K562 (cell line): ENCODE data around the gene BMPER. TPM values are rescaled to one million over a fixed set of nuclear protein-coding genes. Genes with fewer than 3 reads are reported as not detected.

Experiments used
- ATAC-seq: fragments of 200-7000 bp; cut with Tn5 transposase; 3 replicates; pipeline ENCODE4 v1.9.1; 2020; ENCODE audit warnings: moderate library complexity
- BruUV-seq: library from RNA; stranded (reverse); fragments of 400-500 nt; replicated peaks from 2 replicates; lab custom pipeline; 2021; lab: Mats Ljungman, UMichigan
- CTCF ChIA-PET: fragments of 300-600 bp; formaldehyde crosslinking; extraction: SDS; loops from one replicate; lab custom pipeline; 2021; ENCODE audit warnings: low intra/inter-chr PET ratio; lab: Yijun Ruan, JAX
- POLR2A ChIA-PET: fragments of 300-600, 350-650 bp; sonication (Branson Sonifier 250); formaldehyde crosslinking; extraction: SDS; loops from one replicate; lab custom pipeline; 2021; ENCODE audit warnings: antibody characterized with exemption, inconsistent platforms; lab: Yijun Ruan, JAX
- DNase-seq, 4 experiments: peaks; one replicate each; pipeline versions ENCODE4 v3.0.0 to v3.0.0-alpha.2; 2011 to 2018; ENCODE audit warnings: low spot score in 3 of 4, mixed read lengths in 3 of 4; ENCODE audit errors: extremely low read depth in 1 of 4
- FAIRE-seq: peaks from 2 replicates; lab custom pipeline; 2011; peaks lifted over from hg19 to GRCh38; lab: Jason Lieb, UNC
- H2AFZ ChIP-seq: 2 replicates; pipeline ENCODE4 v1.6.0; 2011; ENCODE audit warnings: low read depth, low read length, control low read depth, inconsistent platforms
- H3K27ac ChIP-seq: fragments of 200-600 bp; 3 replicates; pipeline ENCODE4 v1.8.0; 2011; ENCODE audit warnings: low read depth, mild to moderate bottlenecking, control low read depth, inconsistent platforms, low read length, moderate library complexity, mixed read lengths; ENCODE audit errors: extremely low read depth
- H3K27me3 ChIP-seq, 2 experiments: fragments of 300-600 bp in 1 of 2; 2 replicates in 1 of 2; 3 replicates in 1 of 2; pipeline versions ENCODE4 v1.6.0 to v1.8.0; 2011; ENCODE audit warnings: inconsistent platforms in 2 of 2, low read length in 2 of 2, mild to moderate bottlenecking in 1 of 2, mixed read lengths in 1 of 2, moderate library complexity in 1 of 2; ENCODE audit not compliant: control insufficient read depth in 2 of 2, insufficient read depth in 2 of 2
- H3K36me3 ChIP-seq: fragments of 300-600 bp; 3 replicates; pipeline ENCODE4 v1.8.0; 2011; ENCODE audit warnings: mild to moderate bottlenecking, low read length, inconsistent platforms; ENCODE audit not compliant: control insufficient read depth, insufficient read depth
- H3K4me1 ChIP-seq, 2 experiments: fragments of 200-600 bp in 1 of 2; replicated peaks in 1 of 2; 2 replicates in 1 of 2; 3 replicates in 1 of 2; pipeline versions ENCODE4 v1.5.1 to v1.8.0; 2011; ENCODE audit warnings: inconsistent platforms in 2 of 2, low read length in 2 of 2, mild to moderate bottlenecking in 1 of 2, mixed read lengths in 1 of 2, moderate library complexity in 1 of 2; ENCODE audit not compliant: control insufficient read depth in 2 of 2, insufficient read depth in 2 of 2
- H3K4me2 ChIP-seq: 2 replicates; pipeline ENCODE4 v1.6.1; 2011; ENCODE audit warnings: low read length, control low read depth, inconsistent platforms, mixed read lengths; ENCODE audit not compliant: insufficient read depth
- H3K4me3 ChIP-seq: fragments of 200-600 bp; sonication (generic), shearing (Covaris generic); 2 replicates; pipeline ENCODE4 v1.5.1; 2016; ENCODE audit warnings: control low read depth, inconsistent platforms
- H3K79me2 ChIP-seq: fragments of 200-600 bp; 3 replicates; pipeline ENCODE4 v1.8.0; 2011; ENCODE audit warnings: low read length, inconsistent platforms; ENCODE audit not compliant: control insufficient read depth, insufficient read depth
- H3K9ac ChIP-seq, 2 experiments: 2 replicates each; pipeline versions ENCODE4 v1.6.0 to v1.6.1; 2011; ENCODE audit warnings: low read depth in 2 of 2, low read length in 2 of 2, control low read depth in 1 of 2, inconsistent platforms in 1 of 2, mild to moderate bottlenecking in 1 of 2, mixed read lengths in 1 of 2; ENCODE audit not compliant: insufficient read depth in 1 of 2
- H3K9me1 ChIP-seq: one replicate; pipeline ENCODE4 v1.6.0; 2011; ENCODE audit warnings: inconsistent platforms, mild to moderate bottlenecking, low read length, moderate library complexity; ENCODE audit not compliant: control insufficient read depth, insufficient read depth
- H3K9me3 ChIP-seq: replicated peaks from 2 replicates; pipeline ENCODE4 v1.5.1; 2011; ENCODE audit warnings: low read depth, low read length, inconsistent platforms; ENCODE audit not compliant: control insufficient read depth, insufficient read depth
- H4K20me1 ChIP-seq: replicated peaks from 2 replicates; pipeline ENCODE4 v1.6.1; 2011; ENCODE audit warnings: low read length, inconsistent platforms, mixed read lengths; ENCODE audit not compliant: control insufficient read depth, insufficient read depth
- CBX8 ChIP-seq: fragments of 200-600 bp; sonication (generic); IDR thresholded peaks from 2 replicates; pipeline ENCODE4 v1.6.1; 2012; ENCODE audit warnings: borderline replicate concordance, mixed run types, low read depth, mild to moderate bottlenecking, moderate library complexity, mixed read lengths, low read length, control low read depth, inconsistent platforms; ENCODE audit not compliant: poor library complexity, severe bottlenecking; ENCODE audit errors: extremely low read depth
- CTCFL ChIP-seq: IDR thresholded peaks from 2 replicates; pipeline ENCODE4 v1.6.1; 2011; ENCODE audit warnings: borderline replicate concordance, low read depth, mild to moderate bottlenecking, moderate library complexity, low read length; ENCODE audit not compliant: insufficient read depth, poor library complexity, severe bottlenecking
- ELF1 ChIP-seq: fragments of 200-800 bp; sonication (Bioruptor generic); IDR thresholded peaks from 2 replicates; pipeline ENCODE4 v1.6.1; 2016; ENCODE audit warnings: missing genetic modification characterization, missing compliant biosample characterization
- KLF1 ChIP-seq: fragments of 450-650 bp; IDR thresholded peaks from 2 replicates; pipeline ENCODE4 v1.6.1; 2016; ENCODE audit warnings: missing genetic modification characterization, missing compliant biosample characterization
- MAX ChIP-seq: sonication (generic); formaldehyde crosslinking; IDR thresholded peaks from 2 replicates; pipeline ENCODE4 v1.9.0; 2022; ENCODE audit warnings: mild to moderate bottlenecking, missing genetic modification reagents
- MXI1 ChIP-seq: IDR thresholded peaks from 2 replicates; pipeline ENCODE4 v1.6.1; 2011; ENCODE audit warnings: low read depth, mild to moderate bottlenecking, improper control_type of control experiment, low read length
- NR3C1 ChIP-seq: sonication (generic); formaldehyde crosslinking; IDR thresholded peaks from 2 replicates; pipeline ENCODE4 v1.8.1; 2022; ENCODE audit warnings: missing genetic modification reagents
- RAD51 ChIP-seq: fragments of 450-650 bp; IDR thresholded peaks from 2 replicates; pipeline ENCODE4 v1.7.1; 2016; ENCODE audit warnings: low read depth, mild to moderate bottlenecking, borderline replicate concordance
- YY1 ChIP-seq, 3 experiments: IDR thresholded peaks; 2 replicates each; pipeline ENCODE4 v1.6.1; 2011; ENCODE audit warnings: low read length in 2 of 3, mild to moderate bottlenecking in 2 of 3, moderate library complexity in 2 of 3, borderline replicate concordance in 1 of 3, control low read depth in 1 of 3, low read depth in 1 of 3; ENCODE audit not compliant: insufficient read depth in 3 of 3, insufficient replicate concordance in 2 of 3, control insufficient read depth in 1 of 3, insufficient read length in 1 of 3; ENCODE audit errors: extremely low read depth in 1 of 3
- WGBS: fragments of 100-300 bp; shearing (Covaris generic); methylation state at CpG from one replicate; pipeline ENCODE4 v1.1.6; 2016; ENCODE audit warnings: low coverage, mixed read lengths; ENCODE audit not compliant: insufficient coverage; ENCODE audit errors: missing lambda C conversion rate; 5-methylcytosine and 5-hydroxymethylcytosine counted together
- in situ Hi-C: fragments of 300-500 bp; cut with MboI; formaldehyde crosslinking; loops from 4 replicates; pipeline ENCODE4 v1.15.0; 2018; ENCODE audit warnings: inconsistent platforms, mixed read lengths
- intact Hi-C: fragments of 100-400 bp; cut with micrococcal nuclease; formaldehyde crosslinking; loops from 2 replicates; pipeline ENCODE4 v1.14.2; 2022
- polyA plus RNA-seq, 8 experiments: library from polyadenylated mRNA; depleted of rRNA in 4 of 8; stranded (reverse) in 5 of 8; unstranded in 3 of 8; fragments of >200 nt; fragmentation: Nextera tagmentation in 2 of 8; fragmentation: Illumina TruSeq in 1 of 8; extraction: Ambion mirVana in 2 of 8; extraction: Trizol in 1 of 8; gene quantifications; 2 replicates each; pipeline versions ENCODE4 v1.2.1 to v1.2.3, GENCODE V29; 2011 to 2014; ENCODE audit warnings: inconsistent platforms in 1 of 8, missing spikeins in 1 of 8
- total RNA-seq, 7 experiments: library from RNA; depleted of rRNA in 6 of 7; stranded (reverse); fragments of >200 nt in 6 of 7; fragmentation: Illumina TruSeq in 2 of 7; extraction: Trizol in 2 of 7; gene quantifications; 2 replicates each; pipeline versions ENCODE4 v1.2.1 to v1.2.3, GENCODE V29; 2011 to 2021; ENCODE audit warnings: low replicate concordance in 1 of 7
- TF ChIP-seq, protein P1 (sequence below): fragments of 250-450 bp; sonication (Bioruptor Pico); IDR thresholded peaks from 2 replicates; pipeline ENCODE4 v1.8.0; 2021; ENCODE audit warnings: borderline replicate concordance, mild to moderate bottlenecking, moderate library complexity; ENCODE audit not compliant: poor library complexity, severe bottlenecking

BMPER gene
- total and polyA plus RNA-seq, 9 of the 15 experiments (the other 6 are each of a cell fraction or from before 2014, with no cell fraction given): not detected

- H2AFZ ChIP-seq: no peak overlapping the region
- DNase-seq: no peak
- 1% methylated on average over 4 of the region's 4 CpGs for WGBS
- ChIA-PET CTCF (no interaction called here), POLR2A (no interaction called here)
- H4K20me1 ChIP-seq: no peaks in the 10 kb centered on the region
- H3K4me2 ChIP-seq: no peak overlapping the region
- H3K9ac ChIP-seq: no peak overlapping the region
- no peaks in the 10 kb centered on the region for H3K27me3 ChIP-seq
- H3K9me3 ChIP-seq: 0 out of 2 replicates have a peak, but pooled peaks cover 5% of the 10 kb centered on the region
- no peaks in the 10 kb centered on the region for H3K36me3 ChIP-seq
- TF ChIP-seq ELF1 (tag) (no peak), MXI1 (no peak), NR3C1 (CRISPR knock-in tag) (no peak), MAX (no peak), CBX8 (no peak), RAD51 (no peak), YY1 (IDR thresholded peaks at IDR 0.05; ENCODE audit: borderline replicate concordance in 1 of 3, control insufficient read depth in 1 of 3, extremely low read depth in 1 of 3, insufficient read depth in 3 of 3, insufficient read length in 1 of 3, insufficient replicate concordance in 2 of 3, low read depth in 1 of 3, low read length in 2 of 3) (no peak), CTCFL (no peak), KLF1 (tag) (no peak)
- TF ChIP-seq, protein P1, sequence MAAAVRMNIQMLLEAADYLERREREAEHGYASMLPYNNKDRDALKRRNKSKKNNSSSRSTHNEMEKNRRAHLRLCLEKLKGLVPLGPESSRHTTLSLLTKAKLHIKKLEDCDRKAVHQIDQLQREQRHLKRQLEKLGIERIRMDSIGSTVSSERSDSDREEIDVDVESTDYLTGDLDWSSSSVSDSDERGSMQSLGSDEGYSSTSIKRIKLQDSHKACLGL (CRISPR knock-in tag): no peak
- TF ChIP-seq, all 486 proteins: peak for 0
- Histone ChIP-seq H3K79me2 (no peaks in the 10 kb centered on the region), H3K4me3 (no peak overlapping the region), H3K4me1 (no peaks in the 10 kb centered on the region), H3K9me1 (no peaks in the 10 kb centered on the region), H3K27ac (no peak overlapping the region)
- intact Hi-C loops (no loop called here), in situ Hi-C loops (no loop called here)
- FAIRE-seq (no peak), ATAC-seq (no peak)
- BruUV-seq: no TSS peak
These were observed 234.7 kb downstream of the BMPER start for GRCh38 chr7:34140066-34140465.
